ENCODE measurements around the gene ARSK. TPM values are rescaled to one million over a fixed set of nuclear protein-coding genes. Genes with fewer than 3 reads are reported as not detected.

ARSK gene
- total and polyA plus RNA-seq, 2 of the 13 experiments (the other 11 are each of a cell fraction or from before 2014, with no cell fraction given), result 7.9 TPM

- no peak for DNase-seq (ENCODE audit: low spot score)
- H3K4me3 ChIP-seq (replicated peaks in 1 of 3; ENCODE audit: insufficient read depth in 1 of 3, low read depth in 2 of 3, low read length in 3 of 3), result no peak overlapping the region
- H4K20me1 ChIP-seq (ENCODE audit: insufficient read depth, low read length), result no peaks in the 10 kb centered on the region
- in situ Hi-C loops (cut with HindIII; ENCODE audit: extremely low pct_ligation_motif_present, low pct_unique_long_range_greater_than_20kb) (no loop called here), intact Hi-C loops (cut with micrococcal nuclease; ENCODE audit: unreplicated experiment) (no loop called here)
- no peak for FAIRE-seq
- ATAC-seq, result no peak
- no peaks in the 10 kb centered on the region for H3K9me3 ChIP-seq (ENCODE audit: low read length)
- H3K4me1 ChIP-seq (ENCODE audit: insufficient read depth, low read length), result no peaks in the 10 kb centered on the region
- H3K27me3 ChIP-seq (ENCODE audit: control insufficient read depth in 1 of 2, insufficient read depth in 2 of 2, low read length in 2 of 2), result no peaks in the 10 kb centered on the region
- POLR2A ChIA-PET, result no interaction called here
- H3K4me2 ChIP-seq (ENCODE audit: low read depth, low read length), result no peak overlapping the region
- 93% methylated on average over 4 of the region's 4 CpGs for WGBS (ENCODE audit: low lambda C conversion rate)
- H3K79me2 ChIP-seq (ENCODE audit: insufficient read depth, low read length), result no peaks in the 10 kb centered on the region
- no peak overlapping the region for H3K9ac ChIP-seq (ENCODE audit: insufficient read depth, low read depth, low read length)
- no TSS peak for BruUV-seq (replicated peaks)
- CTCF ChIA-PET (ENCODE audit: low intra/inter-chr PET ratio, low total read pairs), result no interaction called here
- no peak overlapping the region for H2AFZ ChIP-seq (ENCODE audit: low read length)
- peaks cover 0 to 2% of the 10 kb centered on the region in 2 experiments; a peak in 2 of 5 replicates for H3K36me3 ChIP-seq (replicated peaks in 1 of 2; ENCODE audit: control insufficient read depth in 1 of 2, insufficient read depth in 2 of 2, low read length in 2 of 2)
- H3K27ac ChIP-seq (ENCODE audit: extremely low read length, insufficient read depth, low read length), result no peak overlapping the region
- no peak for TF ChIP-seq KDM6A (CRISPR knock-in tag; IDR thresholded peaks at IDR 0.05; ENCODE audit: low read depth)
- TF ChIP-seq SOX6 (IDR thresholded peaks at IDR 0.05), result no peak
- no peak for TF ChIP-seq SOX6 (CRISPR knock-in tag; IDR thresholded peaks at IDR 0.05)
- TF ChIP-seq SNAPC4 (CRISPR knock-in tag; IDR thresholded peaks at IDR 0.05), result no peak
- TF ChIP-seq HNF1A (IDR thresholded peaks at IDR 0.05; ENCODE audit: low read depth), result no peak
- TF ChIP-seq HNF1A (CRISPR knock-in tag; IDR thresholded peaks at IDR 0.05; ENCODE audit: borderline replicate concordance), result no peak
- no peak for TF ChIP-seq REPIN1 (CRISPR knock-in tag; IDR thresholded peaks at IDR 0.05; ENCODE audit: borderline replicate concordance, low read depth)
- no peak for TF ChIP-seq TFDP1 (CRISPR knock-in tag; IDR thresholded peaks at IDR 0.05; ENCODE audit: borderline replicate concordance)
- TF ChIP-seq MXD3 (CRISPR knock-in tag; IDR thresholded peaks at IDR 0.05), result no peak
- TF ChIP-seq ZBTB39 (CRISPR knock-in tag; IDR thresholded peaks at IDR 0.05), result no peak
- no peak for TF ChIP-seq ZNF253 (CRISPR knock-in tag; IDR thresholded peaks at IDR 0.05; ENCODE audit: borderline replicate concordance)
Observed at GRCh38 chr5:95565280-95565920, 10.5 kb downstream of the ARSK start.

All from HepG2 (cell line).